Keratinocyte (primary cell): ENCODE measurements around the gene SLC44A1.

Source experiments
- EZH2 ChIP-seq: IDR thresholded peaks from one replicate; pipeline ENCODE4 v1.6.1; 2012; ENCODE audit warnings: inconsistent platforms, mild to moderate bottlenecking, low read length, moderate library complexity
- TF ChIP-seq, protein P1 (sequence below), 3 experiments: IDR thresholded peaks in 1 of 3; conservative IDR thresholded peaks in 1 of 3; optimal IDR thresholded peaks in 1 of 3; 2 replicates in 2 of 3; 3 replicates in 1 of 3; pipeline versions ENCODE3 to v1.5.1; 2011; ENCODE audit warnings: low read length in 3 of 3, mild to moderate bottlenecking in 3 of 3, moderate library complexity in 2 of 3, control low read depth in 1 of 3, inconsistent platforms in 1 of 3; ENCODE audit not compliant: insufficient read depth in 2 of 3; ENCODE audit errors: extremely low read depth in 1 of 3

DNA sequence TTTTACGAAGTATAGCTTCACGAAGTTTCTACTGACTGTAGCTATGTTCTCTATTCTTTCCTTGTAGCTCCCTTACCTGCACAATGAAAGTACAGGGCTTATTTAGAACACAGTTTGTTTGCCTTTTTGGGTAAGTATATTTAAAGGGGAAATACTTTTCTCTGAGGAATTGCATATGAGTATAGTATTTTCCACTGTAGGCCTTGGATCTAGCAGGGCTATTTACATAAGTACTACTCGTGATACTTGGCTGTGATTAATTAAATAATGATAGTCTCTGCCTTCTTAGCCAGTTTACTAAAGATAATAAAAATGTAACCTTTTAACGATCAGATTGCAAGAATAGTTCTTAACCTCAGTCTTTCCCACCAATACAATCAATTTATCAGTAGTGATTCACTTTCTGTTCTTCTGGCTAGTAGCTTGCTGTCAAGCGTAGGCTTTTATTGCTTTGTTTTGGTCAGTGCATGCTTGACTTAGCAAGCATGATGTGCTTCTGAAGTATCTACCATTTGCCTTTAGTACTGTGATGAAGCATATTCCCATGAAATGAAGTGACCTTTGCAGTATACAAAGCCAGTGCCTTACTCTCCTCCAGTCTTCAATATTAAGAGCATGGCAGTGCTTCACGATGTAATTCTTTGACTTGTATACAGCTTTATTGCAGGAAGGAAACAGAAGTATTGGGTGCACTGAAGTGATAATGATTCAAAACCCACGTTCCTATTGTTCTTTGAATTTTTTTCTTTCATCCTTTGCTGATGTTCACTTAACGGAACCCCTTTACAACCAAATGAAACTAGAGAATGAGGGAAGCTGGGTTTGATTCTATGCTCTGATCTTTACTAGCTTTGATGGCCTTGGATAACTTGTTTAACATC lies 64.2 kb downstream of the SLC44A1 start:
- TF ChIP-seq, protein P1, sequence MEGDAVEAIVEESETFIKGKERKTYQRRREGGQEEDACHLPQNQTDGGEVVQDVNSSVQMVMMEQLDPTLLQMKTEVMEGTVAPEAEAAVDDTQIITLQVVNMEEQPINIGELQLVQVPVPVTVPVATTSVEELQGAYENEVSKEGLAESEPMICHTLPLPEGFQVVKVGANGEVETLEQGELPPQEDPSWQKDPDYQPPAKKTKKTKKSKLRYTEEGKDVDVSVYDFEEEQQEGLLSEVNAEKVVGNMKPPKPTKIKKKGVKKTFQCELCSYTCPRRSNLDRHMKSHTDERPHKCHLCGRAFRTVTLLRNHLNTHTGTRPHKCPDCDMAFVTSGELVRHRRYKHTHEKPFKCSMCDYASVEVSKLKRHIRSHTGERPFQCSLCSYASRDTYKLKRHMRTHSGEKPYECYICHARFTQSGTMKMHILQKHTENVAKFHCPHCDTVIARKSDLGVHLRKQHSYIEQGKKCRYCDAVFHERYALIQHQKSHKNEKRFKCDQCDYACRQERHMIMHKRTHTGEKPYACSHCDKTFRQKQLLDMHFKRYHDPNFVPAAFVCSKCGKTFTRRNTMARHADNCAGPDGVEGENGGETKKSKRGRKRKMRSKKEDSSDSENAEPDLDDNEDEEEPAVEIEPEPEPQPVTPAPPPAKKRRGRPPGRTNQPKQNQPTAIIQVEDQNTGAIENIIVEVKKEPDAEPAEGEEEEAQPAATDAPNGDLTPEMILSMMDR (optimal IDR thresholded peaks at IDR 0.05 in 1 of 3, IDR thresholded peaks at IDR 0.05 in 1 of 3, conservative IDR thresholded peaks at IDR 0.05 in 1 of 3; ENCODE audit: extremely low read depth in 1 of 3, insufficient read depth in 2 of 3, low read length in 3 of 3): no peak
- no peak for TF ChIP-seq EZH2
